ENCODE measurements around the gene ALK. TPM values are rescaled to one million over a fixed set of nuclear protein-coding genes. Genes with fewer than 3 reads are reported as not detected.

ALK gene
- total RNA-seq, 1 experiment from 2014 or later = not detected

- H3K4me1 ChIP-seq (ENCODE audit: insufficient read depth, low read length) = no peaks in the 10 kb centered on the region; the same call in 1 of the 2 replicates
- H3K23me2 ChIP-seq (ENCODE audit: insufficient read length, low read depth, low read length, poor library complexity, severe bottlenecking) = no peaks in the 10 kb centered on the region
- no peak overlapping the region for H4K5ac ChIP-seq (ENCODE audit: insufficient read length, low read depth, low read length)
- H3K27ac ChIP-seq (ENCODE audit: insufficient read length, low read depth, low read length) = no peak overlapping the region
- H4K20me1 ChIP-seq (ENCODE audit: control insufficient read depth, insufficient read depth, insufficient read length) = no peaks in the 10 kb centered on the region
- H3K27ac Mint-ChIP-seq = no peak overlapping the region
- H3K4me2 ChIP-seq (ENCODE audit: insufficient read depth, insufficient read length, low read length) = no peak overlapping the region
- H3K4me1 Mint-ChIP-seq = peaks cover 7 to 9% of the 10 kb centered on the region in 2 experiments; a peak in 3 of 4 replicates
- no peak overlapping the region for H2BK20ac ChIP-seq (ENCODE audit: low read depth, low read length, poor library complexity, severe bottlenecking)
- no peak overlapping the region for H3K18ac ChIP-seq (ENCODE audit: insufficient read length, low read depth, low read length)
- peaks cover 13 to 20% of the 10 kb centered on the region in 2 experiments for H3K9me3 Mint-ChIP-seq
- no peak overlapping the region for H3K4ac ChIP-seq (ENCODE audit: low read depth, low read length)
- no peak overlapping the region for H2BK15ac ChIP-seq (ENCODE audit: low read depth, low read length)
- no peaks in the 10 kb centered on the region for H3K79me1 ChIP-seq (ENCODE audit: insufficient read depth, low read depth, low read length, poor library complexity, severe bottlenecking)
- no peak for DNase-seq
- H3K9me3 ChIP-seq (ENCODE audit: control insufficient read depth, low read depth, low read length) = no peaks in the 10 kb centered on the region
- no peak overlapping the region for H4K8ac ChIP-seq (replicated peaks; ENCODE audit: insufficient read length, low read depth, low read length)
- H3K23ac ChIP-seq (ENCODE audit: insufficient read length, low read depth, low read length) = no peak overlapping the region
- no peak overlapping the region for H2AFZ ChIP-seq (ENCODE audit: low read length)
- no peak overlapping the region for H2BK120ac ChIP-seq (ENCODE audit: low read depth, low read length, poor library complexity, severe bottlenecking)
- H3K14ac ChIP-seq (ENCODE audit: insufficient read depth, low read length) = no peak overlapping the region
- no peak overlapping the region for H2BK12ac ChIP-seq (ENCODE audit: insufficient read length, low read depth, low read length)
- H3K79me2 ChIP-seq (ENCODE audit: insufficient read depth, low read length) = no peaks in the 10 kb centered on the region
- no peak overlapping the region for H3T11ph ChIP-seq (ENCODE audit: low read length)
- no peak overlapping the region for H4K91ac ChIP-seq (ENCODE audit: insufficient read length, low read depth, low read length)
- H3K27me3 Mint-ChIP-seq (ENCODE audit: low read depth) = no peaks in the 10 kb centered on the region; the same call in 1 of the 2 replicates
- no peak for TF ChIP-seq CTCF (conservative IDR thresholded peaks at IDR 0.05)
- no peak overlapping the region for H3K9ac ChIP-seq (ENCODE audit: extremely low read depth, insufficient read length, low read length)
- no peak overlapping the region for H3K4me3 Mint-ChIP-seq
- peaks cover 0 to 13% (median 0%) of the 10 kb centered on the region in 3 experiments; a peak in 4 of 7 replicates for H3K36me3 Mint-ChIP-seq (ENCODE audit: insufficient read depth in 1 of 3, low read depth in 3 of 3)
- H2AK5ac ChIP-seq (ENCODE audit: insufficient read length, low read length) = no peak overlapping the region
- H3K56ac ChIP-seq (ENCODE audit: insufficient read length, low read depth, low read length) = no peak overlapping the region
- no peaks in the 10 kb centered on the region for H3K27me3 ChIP-seq (ENCODE audit: insufficient read depth, low read length)
- WGBS (ENCODE audit: extremely low coverage, insufficient read length, low lambda C conversion rate) = no CpG with 5 or more reads among the region's 1 CpG
- no peak overlapping the region for H2BK5ac ChIP-seq (ENCODE audit: insufficient read length, low read length)
Measured at GRCh38 chr2:29509878-29510277, 411.5 kb downstream of the ALK start.
